Fibroblast of lung (primary cell): ENCODE measurements around the gene TPO.

Experiments
- EZH2 ChIP-seq: IDR thresholded peaks from 2 replicates; pipeline ENCODE4 v1.5.1; 2012; ENCODE audit warnings: low read length, control low read depth, mild to moderate bottlenecking; ENCODE audit errors: missing control alignments
- TF ChIP-seq, protein P1 (sequence below), 2 donors: IDR thresholded peaks in 1 of 2; conservative IDR thresholded peaks in 1 of 2; 1 replicate in 1 of 2; 2 replicates in 1 of 2; pipeline ENCODE4 v1.5.1; 2011 to 2012; ENCODE audit warnings: low read length in 2 of 2, control low read depth in 1 of 2, inconsistent platforms in 1 of 2, low read depth in 1 of 2, mild to moderate bottlenecking in 1 of 2

DNA sequence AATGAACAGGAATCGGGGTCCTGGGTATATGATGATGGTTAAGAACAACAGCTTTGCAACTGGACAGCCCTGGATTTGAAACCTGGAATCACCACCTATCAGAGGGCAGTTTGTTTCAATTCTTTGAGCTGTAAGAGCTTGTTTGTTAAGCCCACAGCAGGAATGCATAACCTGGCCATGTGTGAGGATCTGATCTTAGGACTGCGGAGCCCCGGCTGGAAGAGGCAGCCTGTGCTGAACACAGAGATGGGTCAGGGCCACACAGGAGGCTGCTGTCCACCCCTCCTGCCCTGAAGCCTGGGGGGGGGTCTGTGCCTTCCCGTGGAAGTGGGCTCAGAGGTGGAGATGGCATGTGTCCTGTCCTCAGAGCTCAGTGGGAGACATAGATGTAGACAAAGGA lies 24.3 kb downstream of the TPO start:
- TF ChIP-seq, protein P1, sequence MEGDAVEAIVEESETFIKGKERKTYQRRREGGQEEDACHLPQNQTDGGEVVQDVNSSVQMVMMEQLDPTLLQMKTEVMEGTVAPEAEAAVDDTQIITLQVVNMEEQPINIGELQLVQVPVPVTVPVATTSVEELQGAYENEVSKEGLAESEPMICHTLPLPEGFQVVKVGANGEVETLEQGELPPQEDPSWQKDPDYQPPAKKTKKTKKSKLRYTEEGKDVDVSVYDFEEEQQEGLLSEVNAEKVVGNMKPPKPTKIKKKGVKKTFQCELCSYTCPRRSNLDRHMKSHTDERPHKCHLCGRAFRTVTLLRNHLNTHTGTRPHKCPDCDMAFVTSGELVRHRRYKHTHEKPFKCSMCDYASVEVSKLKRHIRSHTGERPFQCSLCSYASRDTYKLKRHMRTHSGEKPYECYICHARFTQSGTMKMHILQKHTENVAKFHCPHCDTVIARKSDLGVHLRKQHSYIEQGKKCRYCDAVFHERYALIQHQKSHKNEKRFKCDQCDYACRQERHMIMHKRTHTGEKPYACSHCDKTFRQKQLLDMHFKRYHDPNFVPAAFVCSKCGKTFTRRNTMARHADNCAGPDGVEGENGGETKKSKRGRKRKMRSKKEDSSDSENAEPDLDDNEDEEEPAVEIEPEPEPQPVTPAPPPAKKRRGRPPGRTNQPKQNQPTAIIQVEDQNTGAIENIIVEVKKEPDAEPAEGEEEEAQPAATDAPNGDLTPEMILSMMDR (conservative IDR thresholded peaks at IDR 0.05 in 1 of 2, IDR thresholded peaks at IDR 0.05 in 1 of 2; ENCODE audit: low read depth in 1 of 2, low read length in 2 of 2): no peak
- TF ChIP-seq EZH2: no peak
